ENCODE measurements around the gene UBA7.
"Not testable (repeated sequence)": the region's sequence is repeated elsewhere in the genome, so short reads cannot be mapped to it uniquely, and the experiment has no call there.

UBA7 gene

GRCh38 chr3:49781415-49782199 lies 32.1 kb downstream of the UBA7 start:
- no peak for DNase-seq

DNA sequence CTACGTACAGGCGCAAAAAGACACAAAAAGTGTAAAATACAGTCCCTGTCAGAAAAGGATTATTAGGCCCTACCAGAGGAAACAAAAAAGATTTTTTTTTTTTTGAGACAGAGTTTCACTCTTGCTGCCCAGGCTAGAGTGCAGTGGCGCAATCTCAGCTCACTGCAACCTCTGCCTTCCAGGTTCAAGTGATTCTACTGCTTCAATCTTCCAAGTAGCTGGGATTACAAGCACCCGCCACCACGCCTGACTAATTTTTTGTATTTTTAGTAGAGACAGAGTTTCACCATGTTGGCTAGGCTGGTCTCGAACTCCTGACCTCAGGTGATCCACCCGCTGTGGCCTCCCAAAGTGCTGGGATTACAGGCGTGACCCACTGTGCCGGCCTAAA lies 32.8 kb downstream of the UBA7 start:
- not testable (repeated sequence) for DNase-seq

DNA sequence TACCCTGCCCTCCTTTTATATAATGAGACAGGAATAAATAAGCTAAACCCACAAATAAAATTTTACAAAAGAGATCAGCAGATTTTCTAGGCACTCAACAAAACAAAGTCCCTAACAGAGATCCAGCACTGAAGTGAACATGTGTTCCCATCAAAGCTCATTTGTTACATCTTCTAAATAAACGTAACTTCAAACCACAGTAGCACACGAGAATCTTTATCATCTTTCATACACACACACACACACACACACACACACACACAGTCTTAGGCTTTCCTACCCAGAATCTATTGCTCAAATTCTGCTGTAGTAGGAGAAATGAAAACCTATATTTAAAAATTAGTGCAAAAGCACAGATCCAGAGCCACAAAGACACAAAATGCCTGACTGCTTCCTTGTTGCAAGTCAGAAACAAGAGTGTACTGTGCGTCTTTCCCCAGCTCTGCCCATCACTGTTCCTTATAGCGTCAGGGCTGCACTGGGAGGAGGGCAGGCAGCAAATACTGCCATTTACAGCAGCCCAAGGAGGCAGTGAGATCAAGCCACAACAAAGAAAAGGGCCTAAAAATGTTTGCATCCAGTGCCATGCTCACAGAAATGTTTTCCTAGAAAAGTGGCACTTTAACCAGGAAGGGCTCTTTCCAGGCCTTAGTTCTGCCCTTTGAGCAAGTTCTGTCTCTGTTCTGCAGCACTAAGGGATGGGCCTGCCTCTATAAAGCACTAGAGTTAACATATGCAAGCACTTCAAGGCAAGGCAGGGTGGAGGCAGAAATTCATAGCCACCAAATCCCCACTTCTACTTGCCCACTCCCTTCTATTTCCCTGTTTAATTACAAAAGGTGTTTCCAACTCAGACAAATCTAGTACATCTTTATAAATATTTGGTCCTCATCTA lies 33.4 kb downstream of the UBA7 start:
- DNase-seq: no peak

DNA sequence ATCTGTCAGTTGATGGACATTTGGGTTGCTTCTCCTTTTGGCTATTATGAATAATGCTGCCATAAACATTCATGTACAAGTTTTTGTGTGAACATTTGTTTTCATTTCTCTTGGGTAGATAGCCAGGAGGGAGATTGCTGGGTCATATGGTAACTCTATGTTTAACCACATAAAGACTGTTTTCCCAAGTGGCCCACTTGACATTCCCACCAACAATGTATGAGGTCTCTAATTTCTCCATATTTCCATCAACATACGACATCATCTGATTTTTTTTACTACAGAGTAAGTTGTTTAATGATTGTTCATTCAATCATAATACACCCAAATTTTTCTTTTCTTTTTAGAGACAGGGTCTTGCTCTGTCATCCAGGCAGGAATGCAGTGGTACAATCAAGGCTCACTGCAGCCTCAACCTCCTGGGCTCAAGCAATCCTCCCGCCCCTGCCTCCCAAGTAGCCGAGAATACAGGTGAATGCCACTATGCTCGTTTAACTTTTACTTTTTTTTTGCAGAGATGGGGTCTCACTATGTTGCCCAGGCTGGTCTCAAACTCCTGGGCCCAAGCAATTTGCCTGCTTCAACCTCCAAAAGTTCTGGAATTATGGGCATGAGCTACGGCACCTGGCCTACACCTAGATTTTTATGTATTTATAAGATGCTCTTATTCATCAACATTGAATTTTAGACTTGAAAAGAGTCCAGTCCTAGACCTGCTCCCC lies 34.2 kb downstream of the UBA7 start:
- DNase-seq: no peak

- DNase-seq: not testable (repeated sequence)
Measured at GRCh38 chr3:49776101-49776500, 37.7 kb downstream of the UBA7 start.

DNA sequence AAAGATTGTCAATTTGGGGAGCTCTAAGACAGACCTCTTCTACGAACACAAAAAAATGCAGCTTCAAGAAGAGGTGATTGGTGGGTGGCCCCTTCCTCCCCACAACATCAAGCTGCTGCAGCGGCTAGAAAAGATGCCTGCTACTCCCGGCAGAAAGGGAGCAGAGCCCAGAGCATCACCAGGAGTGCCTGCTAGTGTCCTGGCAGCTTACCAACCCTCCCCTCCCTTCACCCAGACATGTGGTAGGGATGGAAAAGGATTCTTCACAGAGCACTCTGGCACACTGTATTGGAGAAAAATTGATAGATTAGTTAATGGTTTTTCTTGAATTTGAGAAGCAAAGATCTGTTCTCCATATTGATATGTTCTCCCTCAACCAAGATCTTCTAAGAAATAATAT lies 38.2 kb downstream of the UBA7 start:
- DNase-seq: no peak

DNA sequence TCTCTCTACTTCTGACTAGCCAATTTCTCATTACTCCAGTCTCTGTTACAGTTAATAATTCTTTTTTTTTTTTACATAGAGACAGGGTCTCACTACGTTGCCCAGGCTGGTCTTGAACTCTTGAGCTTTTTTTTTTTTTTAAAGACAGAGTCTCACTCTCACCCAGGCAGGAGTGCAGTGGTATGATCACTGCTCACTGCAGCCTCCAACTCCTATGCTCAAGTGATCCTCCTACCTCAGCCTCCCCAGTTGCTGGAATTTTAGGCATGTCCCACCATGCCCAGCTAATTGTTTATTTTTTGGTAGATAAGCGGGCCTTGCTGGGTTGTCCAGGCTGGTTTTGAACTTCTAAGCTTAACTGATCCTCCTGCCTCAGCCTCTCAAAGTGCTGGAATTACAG lies 41.0 kb downstream of the UBA7 start:
- no peak for DNase-seq

GRCh38 chr3:49771340-49771938 lies 42.3 kb downstream of the UBA7 start:
- no peak for DNase-seq

DNA sequence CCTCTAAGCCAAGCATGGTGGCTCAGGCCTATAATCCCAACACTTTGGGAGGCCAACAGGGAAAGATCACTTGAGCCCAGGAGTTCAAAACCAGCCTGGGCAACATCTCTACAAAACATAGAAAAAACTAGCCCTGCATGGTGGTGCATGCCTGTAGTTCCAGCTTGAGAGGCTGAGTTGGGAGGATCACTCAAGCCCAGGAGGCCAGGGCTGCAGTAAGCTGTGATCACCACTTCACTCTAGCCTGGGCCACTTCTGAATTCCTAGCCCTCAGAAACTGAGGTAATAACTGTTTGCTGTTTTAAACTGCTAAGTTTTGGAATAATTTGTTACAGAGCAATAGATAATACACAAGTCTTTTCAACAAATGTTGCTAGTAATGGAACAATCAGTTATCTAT lies 43.8 kb downstream of the UBA7 start:
- DNase-seq: no peak

- no peak for DNase-seq
Measured at GRCh38 chr3:49769286-49769915, 44.4 kb downstream of the UBA7 start.

DNA sequence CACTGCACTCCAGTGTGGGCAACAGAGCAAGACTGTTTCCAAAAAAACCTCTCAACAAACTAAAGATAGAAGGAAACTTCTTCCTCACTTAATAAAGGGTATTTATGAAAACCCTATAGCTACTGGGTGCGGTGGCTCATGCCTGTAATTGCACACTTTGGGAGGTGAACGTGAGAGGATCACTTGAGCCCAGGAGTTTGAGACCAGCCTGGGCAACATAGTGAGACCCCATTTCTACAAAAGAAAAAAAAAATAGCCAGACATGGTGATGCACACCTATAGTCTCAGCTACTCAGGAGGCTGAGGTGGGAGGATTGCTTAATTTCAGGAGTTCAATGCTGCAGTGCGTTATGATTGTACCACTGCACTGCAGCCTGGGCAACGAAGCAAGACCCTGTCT lies 49.8 kb downstream of the UBA7 start:
- DNase-seq: no peak

DNA sequence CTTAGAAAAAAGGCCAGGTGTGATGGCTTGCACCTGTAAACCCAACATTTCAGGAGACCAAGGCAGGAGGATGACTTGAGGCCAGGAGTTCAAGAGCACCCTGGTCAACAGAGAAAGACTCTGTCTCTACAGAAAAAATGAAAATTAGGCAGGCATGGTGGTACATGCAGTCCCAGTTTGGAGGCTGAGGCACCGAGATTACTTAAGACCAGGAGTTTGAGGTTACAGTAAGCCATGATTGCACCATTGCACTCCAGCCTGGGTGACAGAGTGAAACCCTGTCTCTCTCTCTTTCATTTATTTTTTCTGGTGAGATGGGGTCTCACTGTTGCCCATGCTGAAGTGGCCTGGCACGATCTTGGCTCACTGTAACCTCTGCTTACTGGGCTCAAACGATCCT lies 52.1 kb downstream of the UBA7 start:
- DNase-seq: no peak

DNA sequence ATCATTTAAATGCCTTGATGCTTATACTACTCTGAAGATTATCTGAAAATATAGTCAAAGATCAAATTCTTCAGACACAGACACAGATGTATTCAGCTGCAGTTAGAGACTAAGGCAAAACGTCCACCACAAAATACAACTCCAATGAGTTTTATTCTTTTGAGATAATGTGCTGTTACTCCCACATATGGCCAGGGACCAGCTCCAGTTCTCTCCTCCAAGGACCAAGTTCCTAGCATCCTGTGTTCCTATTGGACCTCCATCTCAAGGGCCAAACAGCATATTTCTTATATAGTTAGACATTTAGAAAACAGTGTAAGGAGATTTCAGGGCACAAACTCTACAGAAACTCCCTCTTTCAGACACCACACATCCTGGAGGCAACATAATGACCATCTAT lies 54.5 kb downstream of the UBA7 start:
- no peak for DNase-seq

GRCh38 chr3:49757197-49757596 lies 56.6 kb downstream of the UBA7 start:
- DNase-seq: no peak

DNA sequence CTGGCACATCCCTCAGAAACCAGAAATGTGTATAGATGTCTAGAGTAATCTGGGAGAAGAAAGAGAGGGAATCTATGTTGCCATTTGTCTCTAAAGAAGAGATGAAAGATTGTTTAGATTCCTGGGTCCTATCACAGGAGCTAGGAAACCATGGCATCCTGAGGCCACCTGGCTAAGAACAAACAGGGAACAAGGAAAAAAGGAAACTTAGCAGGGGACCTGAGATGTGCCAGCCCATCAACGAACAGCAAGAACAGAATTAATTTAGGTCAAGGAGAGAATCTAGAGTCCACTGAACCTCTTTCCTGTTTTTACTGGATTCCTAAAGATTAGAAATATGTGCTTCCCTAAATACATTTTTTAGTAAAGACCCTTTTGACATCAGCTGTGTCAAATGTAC lies 57.7 kb downstream of the UBA7 start:
- no peak for DNase-seq
